Measurements from ENCODE around the gene PLEKHD1. TPM values are rescaled to one million over a fixed set of nuclear protein-coding genes. Genes with fewer than 3 reads are reported as not detected.

The PLEKHD1 gene
- total RNA-seq, 2 experiments from 2014 or later = 0.47 to 0.63 TPM

DNA sequence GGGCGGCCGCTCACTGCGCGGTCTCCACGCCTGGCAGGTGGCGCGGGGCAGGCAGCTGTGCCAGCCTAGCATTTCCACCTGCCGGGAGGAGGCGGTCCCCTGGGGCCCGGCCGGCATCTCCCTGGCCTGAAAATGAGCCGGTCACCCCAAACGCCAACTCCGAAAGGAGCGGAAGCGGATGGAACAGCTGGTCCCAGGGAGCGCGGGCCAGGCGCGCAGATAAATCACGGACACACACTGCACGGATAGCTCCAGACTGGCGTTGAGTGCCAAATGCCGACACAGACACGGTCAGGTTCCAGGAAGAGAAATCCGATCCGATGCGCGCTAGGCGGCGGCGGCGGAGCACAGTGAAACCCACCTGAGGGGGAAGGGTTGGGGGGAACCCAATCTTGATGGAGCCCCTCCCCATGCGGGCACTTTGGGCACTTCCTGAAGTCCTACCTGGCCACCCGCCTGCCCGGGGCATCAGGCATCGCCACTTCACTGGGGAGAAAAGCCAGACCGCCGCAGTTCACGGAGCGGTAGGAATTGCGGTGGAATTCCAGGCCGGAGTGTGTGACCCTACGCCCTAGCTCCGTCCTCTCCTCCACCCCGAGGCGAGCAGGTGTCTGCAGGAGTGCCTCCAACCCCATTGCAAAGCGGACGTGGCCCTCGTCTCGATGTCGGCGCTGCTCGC is 624 bp upstream of the PLEKHD1 start:
- H3K4me1 Mint-ChIP-seq (ENCODE audit: low read depth) = peaks cover 7% of the 10 kb centered on the region
- peaks cover 65% of the 10 kb centered on the region for H3K27me3 Mint-ChIP-seq
- ATAC-seq (ENCODE audit: poor library complexity) (no peak), DNase-seq (no peak)
- H3K4me3 ChIP-seq (ENCODE audit: low read length) = no peak overlapping the region
- no peak overlapping the region for H3K27ac Mint-ChIP-seq
- H3K27ac ChIP-seq (ENCODE audit: low read depth in 1 of 2, low read length in 2 of 2) = no peak overlapping the region
- no peaks in the 10 kb centered on the region for H3K9me3 Mint-ChIP-seq
- TF ChIP-seq, protein P1, sequence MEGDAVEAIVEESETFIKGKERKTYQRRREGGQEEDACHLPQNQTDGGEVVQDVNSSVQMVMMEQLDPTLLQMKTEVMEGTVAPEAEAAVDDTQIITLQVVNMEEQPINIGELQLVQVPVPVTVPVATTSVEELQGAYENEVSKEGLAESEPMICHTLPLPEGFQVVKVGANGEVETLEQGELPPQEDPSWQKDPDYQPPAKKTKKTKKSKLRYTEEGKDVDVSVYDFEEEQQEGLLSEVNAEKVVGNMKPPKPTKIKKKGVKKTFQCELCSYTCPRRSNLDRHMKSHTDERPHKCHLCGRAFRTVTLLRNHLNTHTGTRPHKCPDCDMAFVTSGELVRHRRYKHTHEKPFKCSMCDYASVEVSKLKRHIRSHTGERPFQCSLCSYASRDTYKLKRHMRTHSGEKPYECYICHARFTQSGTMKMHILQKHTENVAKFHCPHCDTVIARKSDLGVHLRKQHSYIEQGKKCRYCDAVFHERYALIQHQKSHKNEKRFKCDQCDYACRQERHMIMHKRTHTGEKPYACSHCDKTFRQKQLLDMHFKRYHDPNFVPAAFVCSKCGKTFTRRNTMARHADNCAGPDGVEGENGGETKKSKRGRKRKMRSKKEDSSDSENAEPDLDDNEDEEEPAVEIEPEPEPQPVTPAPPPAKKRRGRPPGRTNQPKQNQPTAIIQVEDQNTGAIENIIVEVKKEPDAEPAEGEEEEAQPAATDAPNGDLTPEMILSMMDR (IDR thresholded peaks at IDR 0.05) = no peak
- intact Hi-C loops (cut with DNase I, micrococcal nuclease) = no loop called here
- peaks cover 0 to 8% of the 10 kb centered on the region in 2 experiments for H3K9me3 ChIP-seq (ENCODE audit: control insufficient read depth in 1 of 2, insufficient read depth in 1 of 2, low read length in 2 of 2)
- CTCF ChIA-PET = no interaction called here
- H3K27me3 ChIP-seq (ENCODE audit: control insufficient read depth in 1 of 2, insufficient read depth in 2 of 2, low read length in 2 of 2) = peaks cover 37 to 64% of the 10 kb centered on the region in 2 experiments
- no peaks in the 10 kb centered on the region for H3K36me3 ChIP-seq (ENCODE audit: insufficient read depth, low read length)
- H3K36me3 Mint-ChIP-seq (ENCODE audit: low read depth) = no peaks in the 10 kb centered on the region
- H3K4me3 Mint-ChIP-seq = no peak overlapping the region
- POLR2A ChIA-PET = no interaction called here
- peaks cover 2% of the 10 kb centered on the region for H3K4me1 ChIP-seq (ENCODE audit: insufficient read depth, low read length)

DNA sequence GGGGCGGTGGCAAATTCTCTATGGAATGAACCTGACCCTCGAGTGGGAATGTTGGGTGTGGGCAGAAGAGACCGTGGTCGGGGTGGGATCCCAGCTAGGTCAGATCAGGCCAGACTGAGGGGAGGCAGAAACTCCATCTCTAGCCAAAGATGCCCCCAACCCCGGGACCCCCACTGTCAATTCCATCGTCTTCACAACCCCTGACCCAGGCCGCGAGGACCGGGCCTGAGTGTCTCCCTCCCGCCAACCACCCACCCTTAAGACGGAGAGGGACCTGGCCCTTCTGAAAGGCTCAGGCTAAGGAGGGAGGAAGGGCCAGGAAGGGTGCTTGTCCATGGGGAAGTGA is 760 bp downstream of the PLEKHD1 start:
- peaks cover 0 to 8% of the 10 kb centered on the region in 2 experiments for H3K9me3 ChIP-seq (ENCODE audit: control insufficient read depth in 1 of 2, insufficient read depth in 1 of 2, low read length in 2 of 2)
- ATAC-seq (ENCODE audit: poor library complexity) (no peak), DNase-seq (no peak)
- no peak overlapping the region for H3K27ac ChIP-seq (ENCODE audit: low read depth in 1 of 2, low read length in 2 of 2)
- TF ChIP-seq, protein P1 (IDR thresholded peaks at IDR 0.05) = no peak
- H3K4me1 ChIP-seq (ENCODE audit: insufficient read depth, low read length) = peaks cover 2% of the 10 kb centered on the region
- Mint-ChIP-seq H3K36me3 (ENCODE audit: low read depth) (no peaks in the 10 kb centered on the region), H3K9me3 (no peaks in the 10 kb centered on the region), H3K27ac (no peak overlapping the region), H3K4me3 (no peak overlapping the region), H3K4me1 (ENCODE audit: low read depth) (peaks cover 7% of the 10 kb centered on the region), H3K27me3 (peaks cover 63% of the 10 kb centered on the region)
- H3K27me3 ChIP-seq (ENCODE audit: control insufficient read depth in 1 of 2, insufficient read depth in 2 of 2, low read length in 2 of 2) = peaks cover 37 to 66% of the 10 kb centered on the region in 2 experiments
- intact Hi-C loops (cut with DNase I, micrococcal nuclease) = no loop called here
- ChIA-PET POLR2A (no interaction called here), CTCF (no interaction called here)
- no peaks in the 10 kb centered on the region for H3K36me3 ChIP-seq (ENCODE audit: insufficient read depth, low read length)
- H3K4me3 ChIP-seq (ENCODE audit: low read length) = no peak overlapping the region

GRCh38 chr14:69485701-69486100 is 1.2 kb downstream of the PLEKHD1 start:
- Histone ChIP-seq H3K4me3 (ENCODE audit: low read length) (no peak overlapping the region), H3K27me3 (ENCODE audit: control insufficient read depth in 1 of 2, insufficient read depth in 2 of 2, low read length in 2 of 2) (peaks cover 37 to 66% of the 10 kb centered on the region in 2 experiments), H3K27ac (ENCODE audit: low read depth in 1 of 2, low read length in 2 of 2) (no peak overlapping the region), H3K36me3 (ENCODE audit: insufficient read depth, low read length) (no peaks in the 10 kb centered on the region), H3K4me1 (ENCODE audit: insufficient read depth, low read length) (peaks cover 2% of the 10 kb centered on the region), H3K9me3 (ENCODE audit: control insufficient read depth in 1 of 2, insufficient read depth in 1 of 2, low read length in 2 of 2) (peaks cover 0 to 8% of the 10 kb centered on the region in 2 experiments)
- ChIA-PET POLR2A (no interaction called here), CTCF (no interaction called here)
- Mint-ChIP-seq H3K36me3 (ENCODE audit: low read depth) (no peaks in the 10 kb centered on the region), H3K4me3 (no peak overlapping the region), H3K9me3 (no peaks in the 10 kb centered on the region), H3K27ac (no peak overlapping the region), H3K27me3 (peaks cover 63% of the 10 kb centered on the region), H3K4me1 (ENCODE audit: low read depth) (peaks cover 7% of the 10 kb centered on the region)
- ATAC-seq (ENCODE audit: poor library complexity) = no peak
- DNase-seq = no peak
- intact Hi-C loops (cut with DNase I, micrococcal nuclease) = no loop called here
- TF ChIP-seq, protein P1 (IDR thresholded peaks at IDR 0.05) = no peak
